GM12873 (cell line): ENCODE measurements around the gene PSMD3.

Experiments
- TF ChIP-seq, protein P1 (sequence below): IDR thresholded peaks from 2 replicates; pipeline ENCODE4 v1.5.1; 2012; ENCODE audit warnings: low read depth, mild to moderate bottlenecking, moderate library complexity, low read length, control low read depth; ENCODE audit not compliant: insufficient read depth; ENCODE audit errors: missing control alignments

PSMD3 gene

DNA sequence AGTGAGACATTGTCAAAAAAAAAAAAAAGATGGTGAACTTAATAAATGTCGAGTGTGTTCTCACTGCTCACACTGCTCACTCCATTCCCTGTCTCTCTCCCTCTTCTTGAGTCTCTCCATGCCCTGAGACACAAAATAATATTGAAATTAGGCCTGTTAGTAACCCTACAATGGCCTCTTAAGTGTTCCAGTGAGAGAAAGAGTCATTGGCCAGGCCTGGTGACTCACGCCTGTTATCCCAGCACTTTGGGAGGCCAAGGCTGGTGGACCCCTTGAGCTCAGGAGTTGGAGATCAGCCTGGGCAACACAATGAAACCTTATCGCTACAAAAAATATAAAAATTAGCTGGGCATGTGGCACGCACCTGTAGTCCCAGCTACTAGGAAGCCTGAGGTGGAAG, 18.5 kb downstream of the PSMD3 start:
- TF ChIP-seq, protein P1, sequence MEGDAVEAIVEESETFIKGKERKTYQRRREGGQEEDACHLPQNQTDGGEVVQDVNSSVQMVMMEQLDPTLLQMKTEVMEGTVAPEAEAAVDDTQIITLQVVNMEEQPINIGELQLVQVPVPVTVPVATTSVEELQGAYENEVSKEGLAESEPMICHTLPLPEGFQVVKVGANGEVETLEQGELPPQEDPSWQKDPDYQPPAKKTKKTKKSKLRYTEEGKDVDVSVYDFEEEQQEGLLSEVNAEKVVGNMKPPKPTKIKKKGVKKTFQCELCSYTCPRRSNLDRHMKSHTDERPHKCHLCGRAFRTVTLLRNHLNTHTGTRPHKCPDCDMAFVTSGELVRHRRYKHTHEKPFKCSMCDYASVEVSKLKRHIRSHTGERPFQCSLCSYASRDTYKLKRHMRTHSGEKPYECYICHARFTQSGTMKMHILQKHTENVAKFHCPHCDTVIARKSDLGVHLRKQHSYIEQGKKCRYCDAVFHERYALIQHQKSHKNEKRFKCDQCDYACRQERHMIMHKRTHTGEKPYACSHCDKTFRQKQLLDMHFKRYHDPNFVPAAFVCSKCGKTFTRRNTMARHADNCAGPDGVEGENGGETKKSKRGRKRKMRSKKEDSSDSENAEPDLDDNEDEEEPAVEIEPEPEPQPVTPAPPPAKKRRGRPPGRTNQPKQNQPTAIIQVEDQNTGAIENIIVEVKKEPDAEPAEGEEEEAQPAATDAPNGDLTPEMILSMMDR: no peak

DNA sequence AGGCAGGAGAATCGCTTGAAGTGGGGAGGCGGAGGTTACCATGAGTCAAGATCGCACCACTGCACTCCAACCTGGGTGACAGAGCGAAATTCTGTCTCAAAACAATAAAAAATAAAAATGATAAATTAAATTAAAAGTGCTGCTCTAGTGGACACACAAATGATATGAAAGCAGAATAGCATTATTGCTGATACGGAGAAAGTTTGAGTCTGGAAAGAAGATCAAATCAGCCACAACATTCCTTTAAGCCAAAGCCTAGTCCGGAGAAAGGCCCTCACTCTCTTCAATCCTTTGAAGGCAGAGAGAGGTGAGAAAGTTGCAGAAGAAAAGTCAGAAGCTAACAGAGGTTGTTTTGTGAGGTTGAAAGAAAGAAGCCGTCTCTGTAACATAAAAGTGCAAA, 19.6 kb downstream of the PSMD3 start:
- TF ChIP-seq, protein P1: no peak

DNA sequence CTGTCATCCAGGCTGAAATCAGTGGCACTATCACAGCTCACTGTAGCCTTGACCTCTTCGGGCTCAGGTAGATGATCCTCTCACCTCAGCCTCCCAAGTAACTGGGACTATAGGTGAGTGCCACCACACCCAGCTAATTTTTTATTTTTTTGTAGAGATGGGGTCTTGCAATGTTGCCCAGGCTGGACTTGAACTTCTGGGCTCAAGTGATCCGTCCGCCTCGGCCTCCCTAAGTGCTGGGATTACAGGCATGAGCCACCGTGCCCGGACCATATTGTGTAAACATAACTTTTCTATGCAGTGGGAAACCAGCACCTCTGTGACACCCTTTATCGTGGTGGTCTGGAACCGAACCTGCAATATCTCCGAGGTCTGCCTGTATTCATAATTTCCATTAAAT, 23.5 kb downstream of the PSMD3 start:
- TF ChIP-seq, protein P1: no peak

DNA sequence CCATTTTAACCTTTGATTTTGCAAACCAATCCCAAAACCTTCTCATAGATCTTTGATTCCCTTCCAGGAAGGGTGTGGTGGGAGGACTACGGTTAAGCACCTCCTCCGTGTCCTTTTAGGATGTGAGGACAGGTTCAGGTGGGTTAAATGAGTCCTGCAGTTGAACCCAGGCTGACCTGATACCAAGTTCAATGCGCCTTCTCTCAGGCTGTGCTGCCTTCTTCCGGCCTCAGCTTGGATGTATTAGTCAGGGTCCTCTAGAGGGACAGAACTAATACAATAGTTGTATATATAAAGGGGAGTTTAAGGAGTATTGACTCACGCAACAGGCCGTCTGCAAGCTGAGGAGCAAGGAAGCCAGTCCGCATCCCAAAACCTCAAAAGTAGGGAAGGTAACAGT, 24.1 kb downstream of the PSMD3 start:
- TF ChIP-seq, protein P1: no peak

DNA sequence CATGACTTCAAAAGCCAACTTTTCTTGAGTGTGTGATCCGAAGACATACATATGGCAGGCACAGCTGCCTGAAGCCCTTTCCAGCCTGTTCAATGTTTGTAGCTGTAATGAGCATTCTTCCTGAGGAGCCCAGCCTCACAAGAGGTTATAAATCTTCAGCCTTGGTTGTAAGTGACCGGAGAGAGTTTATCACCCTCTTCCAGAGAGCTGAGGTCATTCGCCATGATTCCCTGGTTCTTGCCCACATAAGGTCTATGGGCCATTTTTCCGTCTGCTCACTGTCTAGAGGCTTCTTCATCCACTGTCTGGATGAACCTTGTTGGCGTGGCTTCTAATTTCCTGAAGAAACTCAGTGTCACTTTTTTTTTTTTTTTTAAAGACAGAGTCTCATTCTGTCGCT, 24.9 kb downstream of the PSMD3 start:
- TF ChIP-seq, protein P1: no peak

DNA sequence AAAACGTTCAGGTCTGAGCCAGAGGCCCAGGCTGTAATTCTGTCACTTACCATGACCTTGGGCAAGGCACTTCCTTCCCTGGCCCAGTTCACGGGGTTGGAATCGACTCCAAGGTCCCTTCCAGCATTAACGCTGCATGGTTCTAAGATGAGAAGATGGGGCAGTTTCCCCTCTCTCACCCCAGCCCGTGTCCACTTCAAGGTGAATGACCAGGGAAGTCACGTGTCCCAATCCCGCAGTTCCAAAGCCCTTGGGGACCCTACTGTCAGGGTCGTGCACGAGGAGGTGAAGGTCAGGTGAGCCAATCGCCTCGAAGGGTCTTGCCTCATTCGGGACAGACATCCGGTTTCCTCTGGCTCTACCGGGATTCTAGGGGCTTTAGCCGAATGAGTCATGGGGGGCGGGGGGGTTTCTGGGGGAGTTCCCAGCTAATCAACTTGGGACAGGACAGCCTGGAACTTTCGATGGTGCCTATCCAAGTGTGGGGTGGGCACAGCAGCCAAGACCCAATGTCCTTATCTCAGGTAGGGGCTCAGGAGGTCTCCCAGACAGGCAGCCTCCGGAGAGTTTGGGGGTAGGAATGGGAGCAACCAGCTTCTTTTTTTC, 33.9 kb downstream of the PSMD3 start:
- TF ChIP-seq, protein P1: no peak

DNA sequence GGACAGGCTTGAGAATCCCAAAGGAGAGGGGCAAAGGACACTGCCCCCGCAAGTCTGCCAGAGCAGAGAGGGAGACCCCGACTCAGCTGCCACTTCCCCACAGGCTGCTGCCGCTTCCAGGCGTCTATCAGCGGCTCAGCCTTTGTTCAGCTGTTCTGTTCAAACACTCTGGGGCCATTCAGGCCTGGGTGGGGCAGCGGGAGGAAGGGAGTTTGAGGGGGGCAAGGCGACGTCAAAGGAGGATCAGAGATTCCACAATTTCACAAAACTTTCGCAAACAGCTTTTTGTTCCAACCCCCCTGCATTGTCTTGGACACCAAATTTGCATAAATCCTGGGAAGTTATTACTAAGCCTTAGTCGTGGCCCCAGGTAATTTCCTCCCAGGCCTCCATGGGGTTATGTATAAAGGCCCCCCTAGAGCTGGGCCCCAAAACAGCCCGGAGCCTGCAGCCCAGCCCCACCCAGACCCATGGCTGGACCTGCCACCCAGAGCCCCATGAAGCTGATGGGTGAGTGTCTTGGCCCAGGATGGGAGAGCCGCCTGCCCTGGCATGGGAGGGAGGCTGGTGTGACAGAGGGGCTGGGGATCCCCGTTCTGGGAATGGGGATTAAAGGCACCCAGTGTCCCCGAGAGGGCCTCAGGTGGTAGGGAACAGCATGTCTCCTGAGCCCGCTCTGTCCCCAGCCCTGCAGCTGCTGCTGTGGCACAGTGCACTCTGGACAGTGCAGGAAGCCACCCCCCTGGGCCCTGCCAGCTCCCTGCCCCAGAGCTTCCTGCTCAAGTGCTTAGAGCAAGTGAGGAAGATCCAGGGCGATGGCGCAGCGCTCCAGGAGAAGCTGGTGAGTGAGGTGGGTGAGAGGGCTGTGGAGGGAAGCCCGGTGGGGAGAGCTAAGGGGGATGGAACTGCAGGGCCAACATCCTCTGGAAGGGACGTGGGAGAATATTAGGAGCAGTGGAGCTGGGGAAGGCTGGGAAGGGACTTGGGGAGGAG, 34.7 kb downstream of the PSMD3 start, which contains the start of gene CSF3:
CSF3 (plus strand) TSS at position 436 of the 993 bp plus-strand sequence; CDS start at position 471, 35 bp downstream.
- TF ChIP-seq, protein P1: no peak
